HG02852 (cell line): ENCODE results near the gene JRKL.

Source experiments
- ATAC-seq: cut with Tn5 transposase; IDR thresholded peaks from one replicate; pipeline ENCODE4 v1.9.1; 2021; ENCODE audit warnings: mild to moderate bottlenecking, moderate library complexity; ENCODE audit not compliant: unreplicated experiment

Gene JRKL

DNA sequence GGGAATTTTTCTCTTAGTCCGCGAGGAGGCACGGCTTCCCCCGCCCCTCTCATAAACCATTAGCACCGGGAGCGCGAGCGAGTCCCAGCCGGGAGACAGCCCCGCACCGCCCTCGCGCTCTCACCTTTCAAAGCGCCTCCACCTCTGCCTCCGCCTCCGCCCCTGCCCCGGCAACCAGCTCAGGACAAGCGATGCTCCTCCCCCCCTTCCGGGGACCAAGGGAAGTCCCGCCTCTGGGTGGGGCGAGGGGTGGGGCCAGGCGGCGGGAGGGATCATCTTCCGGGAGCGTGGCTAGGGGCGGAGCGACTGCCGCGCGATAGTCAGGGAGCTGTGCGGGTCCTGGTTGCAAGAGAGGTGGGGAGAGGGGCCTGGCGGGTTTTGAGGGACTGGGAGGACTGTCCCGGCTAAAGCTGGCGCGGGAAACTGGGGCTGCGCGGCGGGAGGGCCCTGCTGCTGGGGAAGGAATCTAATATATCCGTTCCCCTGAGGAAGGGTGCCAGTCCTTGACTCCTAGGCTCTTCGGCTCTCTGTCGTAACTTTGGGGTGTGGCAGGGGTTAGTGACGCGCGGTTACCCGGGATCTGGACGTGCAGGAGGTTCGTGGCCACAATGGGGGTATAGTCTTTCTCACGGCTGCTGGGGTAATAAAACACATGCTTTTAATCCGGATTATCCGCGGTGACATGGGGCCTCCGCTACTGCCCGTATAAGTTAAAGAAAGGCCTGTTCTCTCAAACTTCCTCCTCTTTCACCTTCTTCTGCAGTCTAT, at the start of gene JRKL, which contains the start of gene CCDC82:
TSS of gene JRKL (plus strand) at position 294 of the 768 bp plus-strand sequence. CDS start 637 bp downstream, outside the sequence.
TSS of gene CCDC82 (minus strand) at position 193 of the 768 bp plus-strand sequence. CDS start 5,165 bp downstream, outside the sequence.
- peak; percentile 93 for ATAC-seq

DNA sequence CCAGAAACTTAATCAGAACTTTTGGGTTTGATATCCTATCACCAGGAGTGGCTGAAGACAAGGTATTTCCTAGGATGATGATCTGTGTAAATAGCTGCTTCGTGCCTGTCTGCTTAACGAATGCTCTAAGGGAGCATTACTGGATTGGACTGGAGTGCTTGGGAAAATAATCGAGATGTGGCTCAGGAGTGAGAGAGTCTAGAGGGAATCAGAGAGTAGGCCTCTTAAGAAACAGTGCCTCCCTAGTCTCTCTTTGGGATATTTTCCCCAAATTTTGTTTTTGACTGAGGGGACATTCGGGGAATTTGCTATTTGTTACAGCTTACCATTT, 49.3 kb upstream of the JRKL start:
- no peak for ATAC-seq

DNA sequence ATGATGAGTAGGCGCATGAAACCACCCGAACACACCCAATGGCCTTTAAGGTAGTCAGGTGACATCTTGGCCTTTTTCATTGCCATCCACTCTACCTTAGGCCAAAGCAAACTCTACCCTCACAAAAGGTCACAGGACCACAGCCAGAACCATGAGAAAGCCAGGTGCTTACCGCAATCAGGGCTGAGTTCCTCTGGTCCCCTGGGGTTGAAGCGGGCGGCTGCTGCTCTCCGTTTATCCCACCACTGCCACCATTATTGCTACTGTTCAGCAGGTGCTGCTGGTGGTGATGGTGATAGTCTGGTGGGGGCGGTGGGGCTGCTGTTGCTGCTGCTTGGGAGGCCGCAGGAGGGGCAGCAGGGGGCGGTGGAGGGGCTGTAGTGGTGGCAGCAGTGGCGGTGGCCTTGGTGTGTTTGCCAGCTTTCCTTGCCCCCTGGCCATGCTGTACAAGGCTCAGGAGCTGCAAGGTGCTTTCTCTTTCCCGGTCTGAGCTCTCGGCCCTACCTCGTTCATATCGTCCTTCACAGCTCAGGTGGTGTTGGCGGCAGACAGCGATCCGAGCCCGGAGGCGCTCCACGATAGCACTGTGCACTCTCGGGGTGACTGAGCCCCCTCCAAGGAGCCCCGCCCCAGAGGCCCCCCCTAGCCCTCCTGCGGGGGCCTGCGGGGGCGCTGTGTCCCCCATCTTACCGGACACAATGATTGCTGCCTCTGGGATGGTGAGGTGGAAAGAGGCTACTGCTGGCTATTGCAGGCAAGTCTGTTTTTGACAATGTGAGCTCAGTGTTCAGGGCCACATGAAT, 48.4 kb upstream of the JRKL start:
- ATAC-seq, result peak; percentile 23

DNA sequence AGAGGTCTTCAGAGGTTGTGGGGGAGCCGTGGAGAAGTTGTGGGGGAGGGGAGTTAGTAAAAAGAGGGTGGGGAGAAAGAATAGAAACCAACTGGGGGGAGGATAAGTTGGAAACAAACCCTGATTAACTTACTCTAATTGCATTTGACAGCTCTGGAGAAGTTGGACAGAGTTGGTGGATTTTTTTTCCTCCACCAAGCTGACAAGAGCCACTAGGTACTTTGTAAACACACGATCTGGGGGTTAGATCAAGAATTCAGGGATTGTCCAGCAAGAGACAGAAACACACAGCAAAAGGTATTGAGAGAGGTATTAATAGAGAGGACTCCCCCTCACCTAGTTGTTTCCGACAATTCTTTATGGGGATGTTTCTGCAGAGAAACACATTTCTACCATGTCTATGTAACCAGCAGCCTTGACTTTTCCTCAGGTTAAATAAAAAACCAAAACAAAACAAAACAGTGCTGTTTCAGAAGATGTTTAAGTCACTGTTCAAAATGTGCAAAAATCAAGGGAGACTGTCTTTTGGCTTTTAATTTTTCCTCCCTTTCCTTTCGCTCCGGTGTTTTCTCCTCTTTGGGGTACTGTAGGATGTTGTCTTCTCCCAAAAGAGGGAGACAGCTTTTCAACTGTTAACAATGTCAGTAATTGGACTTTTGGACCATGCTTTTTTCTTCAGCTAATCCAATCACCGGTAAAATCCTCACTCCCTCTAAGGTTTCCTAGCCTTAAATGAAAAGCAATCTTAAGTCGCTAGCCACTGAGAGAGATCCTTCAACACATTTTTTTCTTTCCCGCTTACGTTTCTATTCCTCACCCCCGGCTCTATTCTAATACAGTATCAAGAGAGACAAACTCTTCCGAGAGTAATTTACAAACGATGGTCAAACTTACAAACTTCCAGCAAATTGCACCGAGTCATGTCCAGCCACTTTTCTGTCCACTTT, 47.5 kb upstream of the JRKL start:
- no peak for ATAC-seq

DNA sequence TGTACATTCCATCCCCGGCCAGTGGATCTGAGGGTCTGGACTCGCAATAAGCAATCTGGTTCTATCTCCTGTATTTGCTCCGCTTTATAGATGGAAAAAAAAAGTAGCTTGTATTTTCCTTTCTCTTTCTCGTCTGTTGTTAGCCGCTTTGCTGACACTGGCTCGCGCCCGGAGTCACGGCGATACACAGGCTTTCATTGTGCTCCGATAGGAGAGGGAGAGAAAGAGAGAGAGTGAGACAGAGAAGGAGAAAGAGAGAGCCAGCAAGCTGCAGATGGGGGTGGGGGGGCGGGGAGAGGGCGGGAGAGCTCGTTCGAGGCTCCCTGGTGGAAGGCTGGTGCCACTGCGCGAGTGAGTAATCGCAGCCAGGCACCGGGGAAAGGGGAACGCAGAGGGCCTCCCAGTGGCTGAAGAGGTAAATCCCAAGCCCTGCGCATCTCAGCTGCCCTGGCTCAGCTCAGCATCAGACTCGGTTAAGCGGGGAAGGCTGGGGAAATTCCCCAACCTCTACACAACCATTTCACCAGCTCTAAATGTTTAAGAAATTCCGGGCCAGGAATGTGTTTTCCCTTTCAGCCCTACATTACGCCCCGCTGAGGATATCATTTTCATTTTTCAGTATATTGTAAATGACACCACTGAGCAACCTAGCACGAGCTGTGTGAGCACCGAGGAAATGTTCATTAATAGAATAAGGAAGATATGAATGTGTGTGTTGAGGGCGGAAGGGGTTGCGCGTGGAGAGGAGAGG, 46.7 kb upstream of the JRKL start, which contains the start of gene MAML2:
TSS of gene MAML2 (minus strand) at position 235 of the 751 bp plus-strand sequence. CDS start 1,300 bp downstream, outside the sequence.
- peak; percentile 79 for ATAC-seq

DNA sequence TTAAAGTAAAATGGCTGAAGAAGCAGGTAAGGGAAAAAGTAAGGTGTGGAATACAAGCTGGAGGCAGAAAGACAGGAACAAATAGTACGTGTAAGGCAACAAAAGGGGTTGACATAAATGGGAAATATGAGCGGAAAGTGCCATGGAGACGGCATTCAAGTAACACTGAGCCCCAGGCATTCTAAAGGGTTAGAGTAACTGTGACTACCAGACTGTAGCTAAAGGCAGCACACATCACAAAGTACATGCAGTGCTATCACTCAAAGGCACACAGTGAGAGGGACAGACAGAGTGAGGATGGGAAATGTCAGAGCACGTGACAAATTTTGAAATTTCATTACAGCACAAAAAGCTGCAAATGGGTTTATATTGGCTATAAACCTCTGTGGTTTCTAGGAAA, 33.0 kb upstream of the JRKL start:
- ATAC-seq, result no peak

DNA sequence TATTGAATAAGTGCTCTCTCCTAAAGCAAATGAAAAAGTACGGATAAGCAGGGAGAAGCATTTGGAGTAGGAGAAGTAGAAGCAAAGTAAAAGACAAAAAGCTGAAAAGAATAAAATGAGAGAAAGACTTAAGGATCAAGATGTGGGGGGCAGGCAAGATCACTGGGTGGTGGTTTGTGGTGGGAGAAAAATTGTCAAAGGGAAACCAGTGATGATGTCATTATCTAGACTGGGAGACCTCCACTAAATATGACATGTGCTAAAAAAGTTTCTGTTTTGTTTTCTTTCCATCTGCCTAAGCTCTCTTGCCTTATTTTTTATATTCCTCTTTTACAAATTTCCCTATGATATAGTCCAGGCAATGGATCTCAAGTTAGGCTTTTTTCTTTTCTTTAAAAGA, 32.0 kb upstream of the JRKL start:
- ATAC-seq, result no peak

DNA sequence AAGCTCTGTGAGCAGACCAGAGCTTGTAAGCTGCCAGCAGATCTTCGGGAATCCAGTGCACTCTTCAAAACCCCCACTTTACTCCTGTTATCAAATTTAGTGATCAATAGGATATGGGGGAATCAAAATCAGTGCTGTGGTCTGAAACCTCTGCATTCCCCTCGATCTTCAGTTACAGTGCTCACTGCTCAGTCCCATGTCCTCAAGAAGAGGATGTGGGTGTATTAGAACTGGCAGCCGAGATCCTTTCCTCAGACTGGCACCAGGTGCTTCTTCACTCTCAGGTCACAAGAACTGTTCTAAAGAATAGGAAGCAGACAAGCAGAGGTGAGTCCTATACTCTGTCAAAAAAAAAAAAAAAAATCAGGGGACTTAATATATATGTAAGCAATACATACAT, 31.5 kb upstream of the JRKL start:
- no peak for ATAC-seq

DNA sequence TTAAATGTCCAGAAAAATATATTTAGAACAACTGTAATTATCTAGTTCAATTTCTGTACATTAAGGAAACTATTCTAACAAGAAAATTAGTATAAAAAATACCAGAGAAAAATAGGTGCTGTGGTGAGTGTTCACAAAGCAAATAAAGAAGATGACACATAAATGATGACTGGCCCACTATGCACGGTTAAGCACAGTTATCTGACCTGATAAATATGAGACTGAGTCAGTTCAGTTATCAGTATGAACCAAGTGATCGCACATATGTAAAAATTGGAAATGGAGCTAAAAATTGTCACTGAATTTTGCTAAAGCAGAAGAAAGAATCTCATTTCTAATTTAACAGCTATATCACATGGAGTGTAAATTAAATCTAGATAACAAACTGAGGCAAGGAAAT, 28.0 kb upstream of the JRKL start:
- ATAC-seq, result no peak

DNA sequence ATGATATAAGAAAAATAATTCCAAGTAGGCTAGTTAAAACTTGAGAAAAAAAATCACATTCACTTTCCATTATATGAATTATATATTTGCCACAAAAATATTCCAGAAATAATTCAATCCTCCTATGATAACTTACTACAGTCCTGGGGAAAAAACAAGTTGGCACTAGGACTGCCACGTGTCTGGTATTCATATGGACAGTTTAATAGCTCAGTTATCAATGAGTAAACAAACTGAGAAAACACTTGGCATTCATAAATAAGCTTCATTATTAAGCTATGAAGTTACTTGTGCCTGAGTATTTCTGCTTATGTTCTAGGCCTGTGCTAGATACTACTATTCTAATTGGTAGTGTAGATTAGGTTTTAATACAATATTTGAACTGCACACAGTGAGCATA, 24.3 kb upstream of the JRKL start:
- no peak for ATAC-seq

DNA sequence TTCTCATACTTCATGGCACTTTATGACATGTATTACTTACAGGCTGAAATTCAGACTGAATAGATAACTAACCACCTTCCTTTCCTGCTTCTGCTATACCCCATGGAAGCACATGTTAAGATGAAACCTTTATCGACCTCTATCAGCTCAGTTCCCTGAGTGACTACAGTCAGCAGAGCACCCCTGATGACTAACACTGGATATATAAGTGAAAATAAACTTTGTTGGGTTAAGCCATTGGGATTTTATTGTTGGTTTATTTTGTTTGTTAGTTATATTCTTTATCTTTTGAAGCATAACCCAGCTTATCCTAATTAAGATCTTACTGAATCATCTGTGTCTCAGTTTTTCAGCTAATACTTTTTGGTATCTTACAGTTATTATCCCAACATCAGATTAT, 23.8 kb upstream of the JRKL start:
- no peak for ATAC-seq

DNA sequence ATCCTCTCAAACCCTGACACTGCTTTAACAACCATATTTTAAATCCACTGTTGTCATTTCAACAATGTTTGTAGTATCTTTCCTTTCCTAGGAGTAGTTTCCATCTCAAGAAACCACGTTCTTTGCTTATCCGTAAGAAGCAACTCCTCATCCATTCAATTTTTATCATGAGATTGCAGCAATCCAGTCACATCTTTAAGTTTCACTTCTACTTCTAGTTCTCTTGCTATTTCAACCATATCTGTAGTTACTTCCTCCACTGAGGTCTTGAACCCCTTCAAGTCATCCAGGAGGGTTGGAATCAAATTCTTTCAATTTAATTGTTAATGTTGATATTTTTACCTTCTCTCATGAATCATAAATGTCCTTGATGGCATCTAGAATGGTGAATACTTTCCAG, 22.5 kb upstream of the JRKL start:
- no peak for ATAC-seq

DNA sequence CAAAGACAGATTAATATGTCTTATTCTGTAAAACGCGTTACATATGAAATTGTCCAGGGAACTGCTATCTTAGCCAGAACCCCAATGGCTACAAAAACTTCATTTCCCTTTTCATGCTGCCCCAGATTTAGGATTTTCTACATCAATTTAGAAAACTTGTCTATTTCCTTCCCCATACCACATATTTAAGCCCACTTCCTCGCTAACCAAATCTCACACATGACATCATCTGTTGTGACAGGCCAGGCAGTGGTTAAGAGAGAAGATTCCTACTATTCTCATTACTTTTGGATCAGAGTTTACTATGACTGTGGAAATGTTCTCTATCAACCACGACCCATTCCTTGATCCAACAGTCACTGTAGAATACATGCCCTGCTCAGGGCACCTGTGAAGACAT, 16.0 kb upstream of the JRKL start:
- ATAC-seq, result no peak

DNA sequence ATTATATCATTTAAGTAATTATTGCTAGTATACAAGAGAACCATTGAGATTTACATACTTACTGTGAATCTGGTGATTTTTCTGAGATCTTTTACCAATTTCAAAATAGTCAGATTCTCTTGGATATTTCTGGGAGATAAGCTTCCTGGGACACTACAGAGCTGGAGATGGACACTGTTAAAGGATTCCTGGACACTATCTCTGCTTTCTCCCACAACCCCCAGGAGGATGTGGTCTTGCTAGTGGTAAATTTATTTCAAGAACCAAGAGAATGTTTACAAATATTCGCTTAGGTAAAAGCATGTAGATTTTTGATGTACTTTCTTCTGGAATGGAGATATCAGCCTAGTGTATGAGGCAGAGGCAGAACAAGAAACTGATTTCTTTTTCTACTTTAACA, 13.0 kb upstream of the JRKL start:
- no peak for ATAC-seq

DNA sequence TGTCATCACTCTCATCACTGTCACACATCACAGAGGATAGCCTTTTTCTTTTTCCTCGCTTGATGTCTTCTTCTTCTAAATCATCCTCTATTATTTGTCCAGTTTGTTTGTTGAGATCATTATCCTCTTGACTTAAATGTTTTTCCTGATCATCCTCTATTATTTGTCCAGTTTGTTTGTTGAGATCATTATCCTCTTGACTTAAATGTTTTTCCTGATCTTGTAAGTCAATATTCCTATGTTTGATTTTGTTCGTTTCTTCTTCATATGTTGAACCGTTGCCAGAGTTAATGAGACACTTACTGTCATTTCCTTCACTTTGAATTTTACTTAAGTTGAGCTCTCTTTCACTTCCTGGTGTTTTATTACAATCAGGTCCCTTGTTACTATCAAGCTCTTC, 5.7 kb upstream of the JRKL start:
- no peak for ATAC-seq

DNA sequence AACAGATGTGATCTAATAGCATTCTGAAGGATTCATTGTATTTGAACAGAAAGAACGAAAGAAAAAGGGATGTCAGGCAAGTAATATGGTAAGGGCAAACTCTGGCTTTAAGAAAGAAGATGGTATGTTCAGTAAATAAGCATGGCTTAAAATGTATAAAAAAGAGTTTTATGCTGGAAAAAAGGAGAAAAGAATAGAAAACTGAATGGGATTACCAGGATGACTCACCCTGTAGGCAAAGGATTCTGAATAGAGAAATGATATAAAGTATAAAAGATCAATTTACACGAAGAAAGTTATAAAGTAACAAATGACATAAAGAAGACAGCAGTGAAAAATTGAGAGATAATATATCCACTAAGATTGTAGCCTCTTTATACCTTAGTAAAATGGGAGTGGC, 4.6 kb upstream of the JRKL start:
- no peak for ATAC-seq

DNA sequence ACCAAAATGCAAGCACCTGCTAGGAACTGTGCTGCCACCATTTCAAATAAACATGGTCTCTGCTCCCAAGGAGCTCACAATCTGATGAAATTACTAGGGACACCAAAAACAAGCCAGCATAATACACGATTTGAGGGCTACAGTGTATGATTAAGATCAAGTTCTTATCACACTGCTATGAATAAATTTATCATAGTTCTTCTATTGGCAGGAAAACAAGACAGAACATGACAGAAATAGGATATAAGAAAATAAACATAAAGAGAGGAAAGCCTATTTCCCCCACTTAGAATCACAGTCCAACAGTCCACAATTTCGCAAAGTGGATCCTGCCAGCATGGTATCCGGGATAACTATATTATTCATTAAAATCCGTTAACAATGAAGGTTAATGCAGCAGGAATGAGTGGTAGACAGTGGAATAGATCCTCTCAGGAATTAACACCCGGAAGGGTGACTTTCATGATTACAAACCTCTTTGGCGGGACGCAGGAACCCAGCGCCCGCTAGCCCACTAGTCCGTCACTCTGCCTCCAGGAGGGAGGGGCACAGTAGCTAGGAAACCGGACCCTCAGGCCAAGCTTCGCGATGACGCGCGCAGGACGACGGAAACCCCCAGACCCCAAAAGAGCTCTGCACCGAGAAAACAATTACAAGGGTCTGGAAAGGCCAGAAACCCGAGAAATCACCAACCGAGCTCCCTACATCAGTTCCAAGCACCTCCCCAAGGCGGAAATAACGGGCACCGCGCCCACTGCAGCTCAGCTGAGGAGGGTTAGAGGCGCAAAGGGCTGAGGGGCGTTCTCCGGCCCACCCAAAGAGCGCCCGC, 708 bp upstream of the JRKL start:
- peak; percentile 50 for ATAC-seq

DNA sequence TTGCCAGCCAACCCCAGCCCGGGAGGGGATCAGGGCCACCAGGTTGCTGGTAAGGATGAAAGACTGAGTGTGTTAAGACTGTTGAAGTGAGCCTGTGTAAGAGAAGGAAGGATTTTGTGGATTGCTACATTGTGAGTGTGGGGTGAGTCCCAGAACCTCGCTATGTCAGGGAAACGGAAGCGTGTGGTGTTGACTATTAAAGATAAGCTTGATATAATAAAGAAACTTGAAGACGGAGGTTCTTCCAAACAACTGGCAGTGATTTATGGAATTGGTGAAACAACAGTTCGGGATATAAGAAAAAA, 627 bp downstream of the JRKL start:
- no peak for ATAC-seq

DNA sequence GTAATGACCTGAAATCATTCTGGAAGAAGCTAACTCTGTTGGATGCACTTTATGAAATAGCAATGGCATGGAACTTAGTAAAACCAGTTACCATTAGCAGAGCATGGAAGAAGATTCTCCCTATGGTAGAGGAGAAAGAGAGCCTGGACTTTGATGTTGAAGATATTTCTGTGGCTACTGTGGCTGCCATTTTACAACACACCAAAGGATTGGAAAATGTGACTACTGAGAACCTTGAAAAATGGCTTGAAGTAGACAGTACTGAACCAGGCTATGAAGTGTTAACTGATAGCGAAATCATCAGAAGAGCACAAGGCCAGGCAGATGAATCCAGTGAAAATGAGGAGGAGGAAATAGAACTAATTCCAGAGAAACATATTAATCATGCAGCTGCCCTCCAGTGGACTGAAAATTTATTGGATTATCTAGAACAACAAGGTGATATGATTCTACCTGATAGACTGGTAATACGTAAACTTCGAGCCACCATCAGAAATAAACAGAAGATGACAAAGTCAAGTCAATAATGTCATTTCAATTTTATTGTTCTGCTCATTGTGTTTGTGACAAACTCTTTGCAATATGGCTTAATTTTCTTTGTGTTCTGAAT, 2.0 kb downstream of the JRKL start:
- no peak for ATAC-seq
